Hematopoietic multipotent progenitor cell treated with erythropoietin and hydrocortisone succinate and interleukin-3 and kit ligand, for 4 days (in vitro differentiated cells): ENCODE data around the gene ING5.

Experiments
- DNase-seq: peaks from one replicate; pipeline ENCODE4 v3.0.0-alpha.2; 2015

The ING5 gene

DNA sequence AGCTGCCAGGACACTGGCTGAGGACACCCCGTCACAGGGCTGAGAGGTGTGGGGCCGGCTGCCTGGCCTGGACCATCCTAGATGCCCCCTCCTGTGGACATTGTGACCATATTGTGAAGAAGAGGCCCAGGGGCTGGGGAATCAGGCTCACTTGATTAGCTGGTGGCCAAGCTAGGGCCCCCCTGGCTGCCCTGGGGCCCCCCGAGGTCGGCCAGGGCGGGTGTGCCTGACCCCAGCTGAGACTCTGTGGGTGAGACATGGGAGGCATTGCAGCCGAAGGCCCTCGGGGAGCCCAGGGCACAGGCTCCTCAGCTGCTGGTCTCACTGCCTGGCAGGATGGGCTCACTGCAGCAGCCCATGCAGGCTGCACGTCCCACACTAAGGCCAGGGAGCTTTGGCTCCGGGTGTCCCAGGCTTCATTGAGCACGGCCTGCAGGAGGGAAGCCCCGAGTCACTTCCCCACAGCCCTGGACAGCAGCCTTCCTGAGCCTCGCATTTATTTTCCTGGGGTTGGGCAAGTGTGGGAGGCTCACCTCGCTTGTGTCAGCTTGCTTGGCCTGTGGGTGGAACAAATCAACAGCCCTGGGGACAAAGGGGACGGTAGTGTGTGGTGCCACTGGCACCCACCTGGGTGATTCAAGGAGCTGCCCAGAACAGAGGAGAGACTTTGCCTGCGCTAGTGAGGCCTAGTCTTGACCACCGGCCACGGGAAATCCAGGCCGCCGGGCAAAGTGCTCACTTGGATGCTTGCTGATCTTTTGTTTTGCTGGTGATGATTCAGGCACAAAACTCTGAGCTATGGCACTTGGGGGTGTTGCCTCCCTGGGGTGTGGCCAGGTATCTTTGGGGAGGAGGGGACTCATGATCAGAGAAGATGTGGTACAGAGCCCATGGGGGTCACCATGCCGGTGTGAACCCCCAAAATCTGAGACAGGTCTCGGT is 76.1 kb downstream of the ING5 start:
- no peak for DNase-seq
